Fibroblast of skin of back (primary cell): ENCODE data around the gene TRAK1.

Experiments used
- DNase-seq: peaks from one replicate; pipeline ENCODE4 v3.0.0-alpha.2; 2013

TRAK1 gene

DNA sequence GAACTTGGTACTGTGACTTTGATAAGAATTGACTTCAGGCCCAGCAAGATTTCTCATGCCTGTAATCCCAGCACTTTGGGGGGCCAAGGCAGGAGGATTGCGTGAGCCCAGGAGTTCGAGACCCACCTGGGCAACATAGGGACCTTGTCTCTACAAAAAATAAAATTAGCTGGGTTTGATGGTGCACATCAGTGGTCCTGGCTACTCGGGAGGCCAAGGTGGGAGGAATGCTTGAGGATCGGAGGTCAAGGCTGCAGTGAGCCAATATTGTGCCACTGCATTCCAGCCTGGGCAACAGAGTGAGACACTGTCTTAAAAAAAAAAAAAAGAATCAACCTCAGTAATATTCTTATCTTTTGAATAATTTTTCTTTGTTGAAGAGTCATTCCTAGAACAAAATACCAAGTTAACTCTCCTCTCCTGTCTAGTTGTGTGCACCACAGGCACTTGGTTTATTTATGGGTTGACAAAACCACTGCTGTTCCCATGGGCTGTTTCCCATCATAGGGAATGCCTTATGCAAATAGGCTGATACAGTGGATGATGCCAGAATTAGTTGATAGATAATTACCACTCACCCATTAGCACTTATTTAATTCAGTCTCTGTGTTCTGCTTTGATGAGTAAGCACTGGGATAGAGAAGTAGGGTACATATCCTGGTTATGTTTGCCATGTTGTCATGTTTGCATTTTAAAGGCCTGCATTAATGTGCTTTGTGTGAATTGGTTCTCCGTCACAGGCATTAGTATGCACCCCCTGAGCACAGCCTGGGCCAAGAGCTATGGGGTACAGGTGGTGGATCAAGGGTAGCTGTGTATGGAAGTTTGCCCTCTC is 32.9 kb downstream of the TRAK1 start:
- no peak for DNase-seq

DNA sequence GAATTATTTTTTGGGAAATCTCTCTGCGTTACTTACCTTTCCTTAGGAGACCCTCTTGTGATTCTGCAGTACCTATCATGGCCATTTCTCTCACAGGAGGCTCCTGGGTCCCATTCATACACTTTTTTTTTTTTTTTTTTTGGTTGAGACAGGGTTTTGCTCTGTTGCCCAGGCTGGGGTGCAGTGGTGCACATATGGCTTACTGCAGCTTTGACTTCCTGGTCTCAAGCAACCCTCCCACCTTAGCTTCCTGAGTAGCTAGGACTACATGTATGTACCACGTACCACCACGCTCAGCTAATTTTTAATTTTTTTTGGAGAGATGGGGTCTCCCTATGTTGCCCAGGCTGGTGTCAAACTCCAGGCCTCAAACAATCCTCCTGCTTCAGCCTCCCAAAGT is 36.1 kb downstream of the TRAK1 start:
- DNase-seq = no peak

DNA sequence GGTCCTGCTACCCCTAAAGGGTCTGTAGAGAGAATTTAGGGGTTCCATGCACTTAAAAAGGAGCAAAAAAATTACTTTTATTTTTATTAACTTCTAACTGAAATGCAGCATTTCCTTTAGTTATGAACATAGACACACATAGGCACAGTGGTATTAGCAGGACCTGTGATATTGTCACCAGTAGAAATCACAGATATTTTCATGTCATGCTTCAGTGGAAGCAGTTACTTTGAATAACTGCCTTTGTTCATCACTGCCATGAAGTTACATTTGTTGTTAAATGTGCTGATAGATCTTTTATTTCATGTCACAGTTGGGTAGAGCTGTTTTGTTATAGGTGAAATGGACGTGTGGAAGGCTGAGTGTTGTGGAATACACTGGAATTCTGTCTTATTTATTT is 37.4 kb downstream of the TRAK1 start:
- no peak for DNase-seq

DNA sequence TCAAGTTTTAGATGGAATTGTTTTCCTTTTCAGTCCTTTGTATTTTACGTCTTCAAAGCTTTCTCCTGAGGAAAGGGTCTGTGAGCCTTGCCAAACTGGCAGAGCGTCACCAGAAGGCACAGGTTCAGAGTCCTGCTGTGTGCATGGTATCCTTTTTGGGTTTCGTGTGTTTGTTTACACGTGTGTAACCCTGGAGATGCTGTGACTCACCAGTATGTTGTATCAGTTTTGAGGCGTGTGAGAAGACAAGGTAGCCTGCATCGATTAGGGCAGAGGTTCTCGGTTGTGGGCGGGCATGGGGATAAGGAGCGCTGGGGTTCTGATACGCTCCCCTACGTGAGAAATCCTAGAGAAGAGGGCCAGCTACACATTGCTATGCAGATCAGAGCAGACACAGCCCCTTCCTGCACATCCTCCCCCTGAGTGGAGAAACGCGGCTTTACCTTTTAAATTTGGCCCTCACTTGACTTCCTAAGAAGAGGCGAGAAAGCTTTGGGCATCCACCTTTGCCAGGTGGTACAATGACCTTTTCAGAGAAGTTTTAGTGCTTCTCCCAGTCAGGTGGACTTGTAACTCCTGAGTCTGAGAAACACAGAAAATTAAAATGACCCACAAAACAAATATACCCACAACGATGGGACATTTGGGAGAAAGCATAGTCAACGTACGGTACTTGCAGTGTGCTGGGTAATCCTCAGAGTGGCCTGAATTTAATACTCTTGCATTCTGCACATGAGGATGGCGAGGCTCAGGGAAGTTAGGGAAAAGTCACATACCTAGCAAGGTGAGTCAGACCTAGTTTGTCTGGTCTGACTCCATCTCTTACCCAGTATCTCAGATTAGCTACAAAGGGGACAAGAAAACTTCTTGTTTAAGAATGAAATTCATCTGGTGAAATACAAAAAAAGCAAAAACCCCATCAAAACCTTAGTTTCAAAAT is 38.1 kb downstream of the TRAK1 start:
- no peak for DNase-seq

DNA sequence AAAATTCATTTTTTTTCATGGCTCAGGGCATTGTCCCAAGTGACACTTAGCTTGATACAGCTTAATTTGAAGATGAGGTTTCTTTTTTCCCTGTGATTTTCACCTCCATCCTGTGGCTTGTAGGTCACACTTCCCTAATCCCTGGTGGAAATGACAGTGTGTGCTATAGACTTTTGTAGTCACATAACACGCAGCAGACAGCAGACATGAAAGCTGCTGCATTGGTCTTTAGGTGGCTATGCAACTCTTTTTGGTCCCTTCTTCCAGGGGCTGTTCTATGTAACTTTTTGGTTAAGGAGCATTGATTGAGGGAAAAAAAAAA is 38.8 kb downstream of the TRAK1 start:
- no peak for DNase-seq

DNA sequence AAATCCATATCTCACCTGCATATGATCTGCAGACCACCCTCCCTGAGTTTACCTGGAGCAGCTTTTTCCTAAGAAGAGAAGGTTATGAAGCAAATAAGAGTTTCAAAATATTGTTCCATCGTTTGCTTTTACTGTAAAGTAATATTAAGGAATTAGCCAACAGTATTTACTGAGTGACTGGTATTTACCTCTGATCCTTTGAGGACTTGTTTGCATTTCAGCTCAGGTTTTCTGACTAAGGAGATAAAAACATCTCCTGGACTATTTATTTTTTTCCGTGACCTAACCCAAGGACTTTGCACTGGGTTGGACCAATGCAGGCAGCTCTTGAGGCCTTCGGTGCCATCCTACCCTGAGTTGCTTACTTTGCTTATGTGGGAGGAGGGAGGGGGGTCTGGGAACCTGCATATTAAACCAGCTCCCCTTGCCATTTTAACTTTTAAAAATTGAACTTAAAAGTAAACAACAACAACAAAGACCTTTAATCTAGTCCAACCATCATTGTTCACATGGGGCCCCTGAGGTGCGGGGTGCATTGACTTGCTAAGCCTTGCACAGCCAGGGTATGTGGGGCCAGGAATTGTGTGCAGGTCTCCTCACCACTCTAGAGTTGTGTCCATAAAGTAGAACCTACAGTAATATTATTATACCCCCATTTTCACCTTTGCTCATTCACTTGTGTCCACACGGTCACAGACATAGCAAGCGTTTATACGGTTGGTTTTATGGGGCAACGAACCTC is 39.3 kb downstream of the TRAK1 start:
- DNase-seq = no peak

DNA sequence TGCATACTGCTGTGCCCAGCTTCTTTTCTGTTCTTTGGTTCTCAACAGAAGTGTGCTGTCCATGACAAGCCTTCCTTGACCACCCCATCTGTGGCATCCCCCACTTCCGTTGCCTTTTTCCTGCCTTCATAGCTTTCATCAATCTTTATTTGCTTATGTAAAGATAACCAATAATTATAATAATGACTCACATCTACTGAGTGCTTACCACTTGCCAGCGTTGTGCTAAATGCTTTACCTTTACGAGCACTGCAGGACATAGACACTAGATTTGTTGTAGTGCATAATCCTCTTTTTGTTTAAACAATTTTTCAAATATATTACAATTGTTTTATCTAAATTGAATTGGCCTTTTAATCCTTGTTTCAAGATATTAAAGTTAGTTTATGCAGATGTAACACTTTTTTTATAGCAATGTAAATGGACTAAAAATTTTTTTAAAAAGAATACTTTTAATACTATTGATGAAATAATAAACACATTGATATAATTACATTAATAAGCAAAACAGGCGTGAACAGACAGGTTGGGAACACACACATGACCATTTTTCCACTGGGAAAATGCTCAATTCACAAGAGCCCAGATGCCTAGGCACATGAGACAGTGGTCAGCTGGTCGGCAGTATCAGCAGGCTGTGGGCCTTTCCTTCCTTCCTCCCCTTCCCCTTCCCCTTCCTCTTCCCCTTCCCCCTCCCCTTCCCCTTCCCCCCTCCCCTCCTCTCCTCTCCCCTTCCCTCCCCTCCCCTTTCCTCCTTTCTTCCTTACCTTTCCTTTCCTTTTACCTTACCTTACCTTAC is 42.5 kb downstream of the TRAK1 start:
- no peak for DNase-seq

DNA sequence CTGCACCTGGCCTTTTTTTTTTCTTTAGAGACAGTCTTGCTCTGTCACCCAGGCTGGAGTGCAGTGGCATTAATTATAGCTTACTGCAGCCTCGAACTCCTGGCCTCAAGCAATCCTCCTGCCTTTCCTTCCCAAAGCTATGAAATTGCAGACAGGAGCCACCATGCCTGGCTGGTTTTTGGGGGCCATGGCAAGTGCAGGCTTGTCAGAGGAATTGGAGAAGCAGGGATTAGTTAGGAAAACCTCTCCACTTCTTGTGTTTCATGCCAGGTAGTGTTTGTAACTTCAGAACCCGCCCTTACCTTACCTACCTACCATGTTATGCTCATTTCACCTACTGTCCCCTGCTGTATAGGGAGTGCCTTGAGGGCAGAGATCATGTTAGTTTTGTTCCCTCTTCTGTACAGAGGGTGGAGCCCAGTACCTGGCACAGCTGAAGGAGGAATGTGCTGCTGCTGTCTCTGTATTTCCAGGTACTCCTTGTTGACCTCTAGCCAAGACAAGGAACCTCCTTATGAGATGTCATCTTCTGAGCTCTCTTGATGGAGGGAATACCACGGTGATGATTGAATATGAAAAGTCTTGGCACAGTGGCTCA is 43.8 kb downstream of the TRAK1 start:
- no peak for DNase-seq

DNA sequence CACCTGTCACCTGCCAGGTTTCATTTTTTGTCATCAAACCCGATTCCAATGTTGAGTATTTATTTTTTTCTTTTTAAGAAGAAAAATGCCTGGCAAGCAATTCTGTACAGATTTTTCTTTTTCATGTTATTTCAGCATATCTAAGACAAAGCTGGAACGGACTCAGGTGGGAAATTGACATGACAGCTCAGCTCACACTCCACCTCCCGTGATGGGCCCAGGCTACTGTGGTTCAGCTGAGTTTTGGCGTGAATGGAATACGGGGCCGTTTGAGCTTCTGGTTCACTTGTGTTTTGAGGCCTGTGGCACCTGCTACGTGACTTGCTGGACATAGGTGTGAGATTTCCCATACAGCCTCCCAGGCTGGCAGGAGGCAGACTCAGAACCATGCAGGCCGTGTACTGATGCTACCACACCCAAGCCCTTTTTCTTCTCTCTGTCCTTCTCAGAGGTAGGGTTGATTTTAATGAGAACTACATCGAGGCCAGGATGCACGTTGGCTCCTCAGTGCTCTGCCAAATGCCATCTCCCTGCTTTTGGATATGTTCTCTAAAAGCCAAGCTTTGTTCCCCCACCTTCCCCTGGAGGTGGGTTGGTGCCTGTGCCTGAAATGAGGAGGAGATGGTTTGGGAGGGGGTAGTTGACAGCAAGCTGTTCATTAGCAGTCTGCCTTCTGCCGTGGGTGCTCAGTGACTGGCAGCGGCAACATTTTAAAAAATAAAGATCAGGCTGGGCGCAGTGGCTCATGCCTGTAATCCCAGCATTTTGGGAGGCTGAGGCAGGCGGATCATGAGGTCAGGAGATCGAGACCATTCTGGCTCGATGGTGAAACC is 48.7 kb downstream of the TRAK1 start:
- DNase-seq = no peak

DNA sequence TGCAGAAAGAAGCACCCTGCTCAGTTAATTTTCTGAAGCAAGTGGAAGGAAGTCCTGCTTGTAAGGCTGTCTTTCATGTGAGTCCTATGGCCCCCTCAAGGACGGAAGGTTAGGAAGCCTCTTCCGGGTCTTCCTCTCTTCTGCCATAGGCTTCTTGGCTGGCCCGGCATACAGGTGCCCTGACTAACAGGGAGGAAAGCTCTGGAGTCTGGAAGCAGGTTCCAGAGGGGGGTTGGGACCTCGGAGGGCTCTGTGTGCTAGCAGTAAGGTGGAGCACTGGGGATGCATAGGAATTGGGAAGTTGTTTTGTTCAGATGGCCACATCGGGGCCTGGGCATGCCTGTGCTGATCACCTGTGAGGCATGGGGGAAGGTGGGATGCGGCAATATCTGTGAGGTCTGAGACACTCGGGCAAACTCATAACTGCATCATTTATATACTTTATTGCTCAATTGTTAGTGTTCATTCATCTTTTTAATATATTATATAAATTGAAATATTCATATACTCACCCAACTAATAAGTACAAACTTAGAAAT is 49.6 kb downstream of the TRAK1 start:
- DNase-seq = no peak

DNA sequence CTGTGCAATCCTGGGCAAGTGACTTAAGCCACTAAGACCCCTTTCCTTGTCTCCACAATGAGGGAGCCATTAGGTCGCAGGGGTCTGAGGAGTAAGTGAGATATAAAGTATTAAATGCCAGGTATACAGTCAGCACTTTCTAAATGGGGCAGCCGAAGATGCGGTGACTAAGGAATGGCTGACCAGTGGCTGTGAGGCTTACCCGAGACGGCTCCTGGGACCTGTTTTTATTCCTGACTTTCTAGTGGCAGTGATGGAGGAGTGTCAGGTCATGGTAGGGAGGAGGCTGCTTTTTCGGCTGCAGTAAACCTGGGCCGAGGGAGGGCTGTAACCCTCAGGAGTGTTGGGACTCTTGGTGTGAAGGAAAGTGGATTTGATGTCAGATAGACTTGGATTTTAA is 52.3 kb downstream of the TRAK1 start:
- no peak for DNase-seq

DNA sequence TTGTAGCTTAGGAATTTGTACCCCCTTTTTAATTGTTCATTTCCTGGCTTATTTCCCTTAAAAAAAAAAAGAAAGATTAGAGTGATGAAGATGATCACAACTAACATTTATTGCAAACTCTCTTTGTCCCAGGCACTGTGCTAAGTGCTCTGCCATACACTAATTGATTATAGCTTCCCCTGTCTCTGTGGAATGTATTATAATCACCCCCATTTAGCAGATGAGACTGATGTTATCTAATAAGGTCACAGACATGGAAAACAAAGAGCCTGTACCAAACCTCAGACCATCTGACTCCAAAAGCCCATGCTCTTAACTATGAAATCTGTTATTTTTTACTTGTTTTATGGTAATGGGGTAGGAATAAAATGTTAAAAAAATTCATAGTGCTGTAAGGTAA is 53.1 kb downstream of the TRAK1 start:
- no peak for DNase-seq

DNA sequence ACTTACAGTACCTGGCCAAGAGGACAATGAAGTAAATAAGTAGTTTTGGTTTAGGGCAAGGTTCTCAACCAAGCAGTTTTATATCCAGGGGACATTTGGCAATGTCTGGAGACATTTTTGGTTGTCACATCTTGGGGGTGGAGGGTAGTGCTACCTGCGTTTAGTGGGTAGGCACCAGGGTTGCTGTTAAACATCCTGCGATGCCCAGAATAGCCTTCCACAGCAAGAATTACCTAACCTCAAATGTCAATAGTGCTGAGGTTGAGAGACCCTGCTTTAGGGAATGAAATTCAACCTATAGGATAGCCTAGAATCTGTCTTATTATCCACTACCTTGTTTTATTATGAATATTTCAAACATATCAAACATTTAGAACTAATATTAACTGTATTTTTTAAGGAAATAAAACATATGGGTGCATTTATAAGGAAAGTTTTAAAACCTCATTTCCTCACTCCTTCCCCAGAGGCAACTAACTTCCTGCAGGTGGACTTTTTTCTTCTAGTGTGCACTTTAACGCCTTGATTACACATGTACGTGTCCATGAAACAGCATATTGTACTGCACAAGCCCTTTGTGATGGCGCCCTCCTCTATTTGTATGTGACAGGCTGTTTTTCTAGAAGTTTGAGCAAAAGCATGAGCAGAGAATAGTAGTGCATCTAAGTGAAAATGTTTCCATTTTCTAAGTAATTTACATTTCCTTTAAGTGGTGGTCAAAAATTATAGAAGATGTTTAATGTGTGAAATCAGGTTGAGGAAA is 57.1 kb downstream of the TRAK1 start:
- DNase-seq = no peak

DNA sequence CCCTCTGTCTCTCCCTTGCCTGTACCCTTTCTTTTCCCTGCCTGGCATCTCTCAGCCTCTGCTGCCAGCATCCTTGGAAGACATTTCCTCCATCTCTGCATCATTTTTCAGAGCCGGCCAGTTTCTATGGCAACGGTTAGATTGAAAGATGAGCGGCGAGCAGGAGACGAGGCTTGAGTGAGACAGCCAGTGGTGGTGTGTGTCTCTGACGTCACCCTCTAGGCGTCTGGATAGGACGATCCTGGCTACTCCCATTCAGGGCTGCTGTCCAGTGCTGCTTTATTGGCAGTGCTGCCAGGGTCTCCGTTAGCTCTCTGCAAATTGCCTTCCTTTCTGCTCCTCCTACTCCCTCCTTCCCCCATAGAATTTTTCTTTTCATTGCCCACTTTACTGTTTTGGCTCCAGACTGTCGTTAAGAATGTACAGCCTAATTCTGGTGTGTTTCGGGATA is 57.9 kb downstream of the TRAK1 start:
- DNase-seq = peak; percentile 84

DNA sequence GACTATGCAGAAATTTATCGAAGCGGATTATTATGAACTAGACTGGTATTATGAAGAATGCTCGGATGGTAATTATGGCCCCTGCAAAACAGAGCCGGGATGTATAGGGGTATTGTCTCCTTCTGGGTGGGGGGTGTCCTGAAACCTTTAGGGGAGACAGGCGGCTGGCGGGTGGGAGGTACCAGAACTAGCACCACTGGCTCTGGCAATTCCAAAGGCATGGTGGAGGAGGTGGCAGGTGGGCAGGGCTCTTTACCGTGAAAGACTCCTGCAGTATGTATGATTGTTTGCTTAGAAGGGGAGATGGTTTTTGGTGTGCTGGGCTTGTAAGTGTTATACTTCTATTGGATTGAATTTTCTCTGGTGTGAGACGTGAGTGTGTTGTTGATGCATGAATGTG is 58.4 kb downstream of the TRAK1 start:
- no peak for DNase-seq

DNA sequence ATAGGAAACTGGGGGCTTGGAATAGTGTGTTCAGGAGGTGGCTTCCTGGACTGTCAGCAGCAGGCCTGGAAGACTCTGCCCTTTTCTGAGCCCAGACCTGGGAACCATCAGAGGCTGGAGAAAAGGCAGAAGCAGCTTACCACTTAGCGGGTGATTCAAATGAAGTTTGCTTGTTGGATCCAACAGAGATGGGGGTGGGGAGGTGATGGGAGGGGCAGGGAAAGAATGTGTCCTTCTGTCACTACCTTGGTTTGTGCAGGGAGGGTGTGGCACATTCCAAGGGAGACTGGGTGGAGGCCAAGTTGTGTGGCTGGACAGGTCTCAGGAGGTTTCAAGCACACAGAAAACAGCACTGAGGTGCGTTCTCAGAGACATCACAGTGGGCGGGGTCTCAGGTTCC is 58.8 kb downstream of the TRAK1 start:
- DNase-seq = no peak

DNA sequence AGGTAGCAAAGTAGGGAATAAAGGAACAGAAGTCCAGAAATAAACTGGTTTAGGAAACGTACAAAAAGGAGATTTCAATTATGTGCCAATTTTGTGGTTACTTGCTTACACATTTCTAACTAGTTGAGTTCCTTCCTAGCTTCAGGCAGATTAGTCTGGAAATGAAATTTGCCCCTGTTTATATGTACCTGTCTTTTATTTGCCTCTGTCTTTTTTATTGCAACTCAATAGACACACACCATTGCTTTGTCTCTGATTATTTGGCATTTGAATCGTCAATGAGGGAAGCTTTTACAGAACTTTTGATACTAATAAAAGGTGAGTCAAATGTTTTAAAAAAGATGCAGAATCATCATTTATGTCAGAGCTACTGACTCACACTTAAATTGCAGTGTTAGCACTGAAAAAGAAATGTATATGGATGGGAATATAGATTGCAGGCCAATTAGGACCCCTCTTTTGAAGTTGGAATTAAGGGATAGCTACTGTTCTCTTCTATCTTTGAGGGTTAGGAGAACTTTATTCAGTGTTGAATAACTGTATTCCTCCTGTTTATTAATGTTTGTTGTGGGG is 60.5 kb downstream of the TRAK1 start:
- no peak for DNase-seq

DNA sequence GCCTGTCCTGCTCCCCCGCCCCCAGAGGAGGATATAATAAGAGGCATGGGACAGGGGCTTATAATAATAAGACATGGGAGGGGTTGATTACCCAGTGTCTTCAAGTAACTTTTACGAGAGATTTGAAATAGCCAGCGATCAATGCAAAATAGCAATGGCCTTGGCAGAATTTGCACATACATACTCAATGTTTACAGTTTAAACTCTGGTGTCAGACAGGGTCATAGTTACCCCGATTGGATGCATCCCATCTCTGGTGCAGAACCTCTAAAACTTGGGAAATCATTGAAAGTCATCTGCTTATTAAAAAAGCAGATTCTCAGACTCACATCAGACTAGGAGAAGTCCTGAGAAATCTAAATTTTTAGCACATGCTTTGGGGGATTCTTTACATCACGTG is 61.0 kb downstream of the TRAK1 start:
- no peak for DNase-seq

DNA sequence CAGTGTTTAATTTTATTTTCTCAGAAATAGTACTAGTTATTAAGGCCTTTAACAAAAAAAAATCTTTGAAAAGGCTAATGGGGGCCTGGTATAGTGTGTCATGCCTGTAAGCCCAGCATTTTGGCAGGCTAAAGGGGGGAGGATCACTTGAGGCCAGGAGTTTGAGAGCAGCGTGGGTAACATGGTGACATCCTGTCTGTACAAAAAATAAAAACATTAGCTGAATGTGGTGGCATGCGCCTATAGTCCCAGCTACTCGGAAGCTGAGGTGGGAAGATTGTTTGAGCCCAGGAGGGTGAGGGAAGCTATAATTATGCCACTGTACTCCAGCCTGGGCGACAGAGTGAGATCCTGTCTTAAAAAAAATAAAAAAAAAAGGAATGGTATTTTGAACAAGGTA is 61.9 kb downstream of the TRAK1 start:
- no peak for DNase-seq
